ENCODE results near the gene IL1F10. TPM values are rescaled to one million over a fixed set of nuclear protein-coding genes. Genes with fewer than 3 reads are reported as not detected.

IL1F10 gene
- total RNA-seq, 3 donors from 2014 or later: not detected

DNA sequence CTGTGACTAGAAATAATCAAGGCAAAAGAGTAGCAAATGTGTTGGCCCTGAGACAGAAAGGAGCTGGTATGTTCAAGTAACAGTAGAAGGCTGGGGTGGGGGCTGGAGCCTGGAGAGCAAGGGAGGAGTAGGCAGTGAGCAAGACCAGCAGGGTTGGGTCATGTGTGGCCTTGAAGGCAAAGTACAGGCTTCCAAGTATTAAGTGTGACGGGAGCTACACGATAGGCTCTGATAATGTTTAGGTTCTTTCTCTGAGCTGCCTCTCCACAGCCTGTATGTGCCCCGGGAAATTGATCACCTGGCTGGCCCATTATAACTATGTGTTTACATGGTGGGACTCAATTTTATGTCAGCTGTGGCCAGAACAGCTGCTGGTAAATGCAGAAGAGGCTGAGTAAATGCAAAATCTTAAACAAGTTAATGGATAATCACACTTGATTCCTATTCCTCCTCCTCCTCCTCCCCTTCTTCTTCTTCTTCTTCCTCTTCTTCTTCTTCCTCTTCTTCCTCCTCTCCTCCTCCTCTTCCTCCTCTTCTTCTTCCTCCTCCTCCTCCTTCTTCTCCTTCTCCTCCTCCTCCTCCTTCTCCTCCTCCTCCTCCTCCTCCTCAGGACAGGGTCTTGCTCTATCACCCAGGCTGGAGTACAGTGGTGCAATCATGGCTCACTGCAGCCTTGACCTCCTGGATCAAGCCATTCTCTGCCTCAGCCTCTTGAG, 9.3 kb downstream of the IL1F10 start:
- ATAC-seq (peak; percentile 39), DNase-seq (no peak)
- Histone ChIP-seq H3K4me3 (no peak overlapping the region), H3K9me3 (no peaks in the 10 kb centered on the region), H3K36me3 (ENCODE audit: low read depth) (no peaks in the 10 kb centered on the region), H3K4me1 (ENCODE audit: low read depth) (no peaks in the 10 kb centered on the region)
- intact Hi-C loops (cut with DNase I, micrococcal nuclease): no loop called here
- TF ChIP-seq, protein P1, sequence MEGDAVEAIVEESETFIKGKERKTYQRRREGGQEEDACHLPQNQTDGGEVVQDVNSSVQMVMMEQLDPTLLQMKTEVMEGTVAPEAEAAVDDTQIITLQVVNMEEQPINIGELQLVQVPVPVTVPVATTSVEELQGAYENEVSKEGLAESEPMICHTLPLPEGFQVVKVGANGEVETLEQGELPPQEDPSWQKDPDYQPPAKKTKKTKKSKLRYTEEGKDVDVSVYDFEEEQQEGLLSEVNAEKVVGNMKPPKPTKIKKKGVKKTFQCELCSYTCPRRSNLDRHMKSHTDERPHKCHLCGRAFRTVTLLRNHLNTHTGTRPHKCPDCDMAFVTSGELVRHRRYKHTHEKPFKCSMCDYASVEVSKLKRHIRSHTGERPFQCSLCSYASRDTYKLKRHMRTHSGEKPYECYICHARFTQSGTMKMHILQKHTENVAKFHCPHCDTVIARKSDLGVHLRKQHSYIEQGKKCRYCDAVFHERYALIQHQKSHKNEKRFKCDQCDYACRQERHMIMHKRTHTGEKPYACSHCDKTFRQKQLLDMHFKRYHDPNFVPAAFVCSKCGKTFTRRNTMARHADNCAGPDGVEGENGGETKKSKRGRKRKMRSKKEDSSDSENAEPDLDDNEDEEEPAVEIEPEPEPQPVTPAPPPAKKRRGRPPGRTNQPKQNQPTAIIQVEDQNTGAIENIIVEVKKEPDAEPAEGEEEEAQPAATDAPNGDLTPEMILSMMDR (IDR thresholded peaks at IDR 0.05): no peak

DNA sequence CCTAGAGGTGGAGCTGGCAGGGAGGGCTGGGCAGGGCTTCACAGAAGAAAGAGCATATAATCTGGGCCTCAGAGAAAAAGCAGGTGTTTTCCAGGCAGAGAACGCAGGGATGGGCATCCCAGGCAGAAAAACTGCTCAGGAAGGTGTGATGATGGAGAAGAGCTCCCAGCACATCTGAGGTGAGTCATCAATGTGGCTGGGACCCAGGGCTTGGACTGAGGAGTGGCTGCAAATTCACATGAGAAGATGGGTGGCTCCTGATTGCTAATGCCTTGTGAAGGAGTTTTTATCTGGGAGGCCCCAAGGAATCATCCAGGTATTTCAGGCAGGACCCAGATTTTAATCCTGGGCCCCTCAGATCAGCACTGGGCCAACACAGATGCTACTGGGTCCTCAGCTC, 10.2 kb downstream of the IL1F10 start:
- Histone ChIP-seq H3K4me3 (no peak overlapping the region), H3K4me1 (ENCODE audit: low read depth) (no peaks in the 10 kb centered on the region), H3K36me3 (ENCODE audit: low read depth) (no peaks in the 10 kb centered on the region), H3K9me3 (no peaks in the 10 kb centered on the region)
- intact Hi-C loops (cut with DNase I, micrococcal nuclease): no loop called here
- ATAC-seq: peak; percentile 54
- no peak for DNase-seq
- TF ChIP-seq, protein P1 (IDR thresholded peaks at IDR 0.05): no peak

DNA sequence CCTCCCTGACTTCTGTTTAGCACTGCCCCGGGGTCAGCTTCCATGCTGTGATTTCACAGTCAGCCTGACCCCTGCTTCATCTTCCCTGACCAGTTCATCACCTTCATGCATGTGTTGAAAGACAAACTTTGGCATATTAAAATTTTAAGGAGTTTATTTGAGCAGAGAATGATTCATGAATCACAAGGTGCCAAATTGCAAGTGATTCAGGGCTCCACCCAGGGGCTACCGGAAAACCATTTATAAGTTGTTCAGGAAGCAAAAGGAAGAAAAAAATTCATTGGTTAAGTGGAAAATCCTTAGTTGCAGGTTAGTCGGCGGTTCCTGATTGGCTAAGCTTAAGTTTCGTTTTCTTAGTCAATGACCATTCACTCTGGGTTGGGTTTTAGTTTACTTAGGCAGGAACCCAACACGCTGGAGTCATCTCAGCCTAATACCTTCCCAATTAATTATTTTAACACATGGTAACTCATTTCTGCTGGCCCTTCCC, 10.6 kb downstream of the IL1F10 start:
- no peaks in the 10 kb centered on the region for H3K9me3 ChIP-seq
- peak; percentile 72 for ATAC-seq
- intact Hi-C loops (cut with DNase I, micrococcal nuclease): no loop called here
- no peaks in the 10 kb centered on the region for H3K4me1 ChIP-seq (ENCODE audit: low read depth)
- no peaks in the 10 kb centered on the region for H3K36me3 ChIP-seq (ENCODE audit: low read depth)
- H3K4me3 ChIP-seq: no peak overlapping the region
- DNase-seq: no peak
- TF ChIP-seq, protein P1 (IDR thresholded peaks at IDR 0.05): no peak

DNA sequence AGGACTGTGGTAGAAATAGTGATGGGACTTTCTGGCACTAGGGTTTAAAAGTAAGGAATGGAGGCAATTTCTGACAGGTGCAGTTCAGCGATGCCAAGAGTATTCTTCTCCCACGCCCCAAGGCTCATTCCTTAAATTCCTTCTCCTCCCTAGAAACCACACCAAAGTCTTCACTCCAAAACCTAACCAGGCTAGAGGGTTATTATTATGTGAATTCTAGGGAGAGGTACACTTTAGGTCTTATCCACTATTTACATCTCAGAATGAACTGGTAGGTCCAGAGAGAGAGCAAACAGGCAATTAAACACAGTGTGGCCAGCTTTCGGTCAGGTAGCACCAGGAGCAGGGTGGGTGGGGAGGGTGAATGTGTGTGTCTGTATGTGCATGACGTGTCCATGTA, 11.4 kb downstream of the IL1F10 start:
- intact Hi-C loops (cut with DNase I, micrococcal nuclease): no loop called here
- DNase-seq (no peak), ATAC-seq (no peak)
- H3K9me3 ChIP-seq: no peaks in the 10 kb centered on the region
- H3K4me1 ChIP-seq (ENCODE audit: low read depth): no peaks in the 10 kb centered on the region
- TF ChIP-seq, protein P1 (IDR thresholded peaks at IDR 0.05): no peak
- no peaks in the 10 kb centered on the region for H3K36me3 ChIP-seq (ENCODE audit: low read depth)
- no peak overlapping the region for H3K4me3 ChIP-seq

DNA sequence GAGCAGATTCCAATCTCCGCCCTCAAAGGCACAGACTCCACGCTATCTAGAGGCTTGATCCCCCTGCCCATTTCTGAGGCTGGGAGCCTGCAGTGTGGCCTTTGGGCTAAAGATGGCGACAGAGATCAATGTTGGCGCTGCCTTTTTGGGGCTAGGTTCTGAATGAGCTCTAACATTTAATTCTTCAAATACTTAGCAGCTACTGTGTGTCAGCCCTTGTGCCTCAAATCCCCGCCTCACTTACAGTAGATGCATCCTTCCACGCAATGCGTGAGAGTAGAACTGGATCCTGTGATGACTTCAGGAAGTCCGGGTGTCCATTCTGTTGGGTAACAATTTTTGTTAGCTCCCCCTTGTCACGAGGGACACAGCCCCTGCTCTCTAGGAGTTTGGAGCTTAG, 12.4 kb downstream of the IL1F10 start:
- H3K4me3 ChIP-seq: no peak overlapping the region
- no peaks in the 10 kb centered on the region for H3K9me3 ChIP-seq
- DNase-seq (peak in 2 of 3 donors; percentile 43 to 52), ATAC-seq (peak; percentile 32)
- intact Hi-C loops (cut with DNase I, micrococcal nuclease): no loop called here
- TF ChIP-seq, protein P1 (IDR thresholded peaks at IDR 0.05): peak; percentile 50
- no peaks in the 10 kb centered on the region for H3K4me1 ChIP-seq (ENCODE audit: low read depth)
- H3K36me3 ChIP-seq (ENCODE audit: low read depth): no peaks in the 10 kb centered on the region

Data from mucosa of descending colon (tissue), 3 donors.